Kidney tubule cell (primary cell): ENCODE results near the gene THAP12.
"Not testable (repeated sequence)": the region's sequence is repeated elsewhere in the genome, so short reads cannot be mapped to it uniquely, and the experiment has no call there.

Experiments
- DNase-seq: peaks from one replicate; pipeline ENCODE4 v3.0.0-alpha.2; 2018; ENCODE audit warnings: low spot score

Gene THAP12

DNA sequence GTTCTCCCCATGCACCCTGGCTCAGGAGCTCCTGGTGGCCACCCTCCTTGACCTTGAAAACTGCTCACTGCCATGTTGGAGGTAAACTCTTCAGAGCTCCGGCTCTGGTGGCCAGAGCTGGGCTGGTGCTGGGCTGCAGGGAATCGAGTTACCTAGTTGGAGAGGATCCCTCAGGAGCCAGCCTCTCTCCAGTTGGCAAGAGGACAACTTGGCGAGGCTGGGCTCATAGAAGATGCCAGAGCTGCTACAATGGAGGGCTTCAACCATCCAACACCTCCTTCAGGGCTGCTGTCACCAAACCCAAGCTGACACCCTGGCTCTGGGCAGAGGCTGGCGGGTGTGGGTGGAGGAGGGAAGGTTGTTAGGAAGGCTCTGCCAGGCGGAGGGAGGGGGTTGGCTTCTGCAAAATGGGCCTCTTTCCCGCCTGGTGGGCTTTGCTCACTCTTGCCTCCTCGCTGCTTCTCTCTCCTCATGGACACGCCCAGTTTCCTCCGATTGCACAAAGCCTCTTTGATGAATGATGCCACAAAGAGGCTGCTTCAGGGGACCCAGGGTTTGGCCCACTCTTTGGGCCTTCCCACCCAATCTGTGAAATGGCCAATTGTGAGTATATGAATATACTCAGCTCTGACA, 53.1 kb downstream of the THAP12 start:
- no peak for DNase-seq

DNA sequence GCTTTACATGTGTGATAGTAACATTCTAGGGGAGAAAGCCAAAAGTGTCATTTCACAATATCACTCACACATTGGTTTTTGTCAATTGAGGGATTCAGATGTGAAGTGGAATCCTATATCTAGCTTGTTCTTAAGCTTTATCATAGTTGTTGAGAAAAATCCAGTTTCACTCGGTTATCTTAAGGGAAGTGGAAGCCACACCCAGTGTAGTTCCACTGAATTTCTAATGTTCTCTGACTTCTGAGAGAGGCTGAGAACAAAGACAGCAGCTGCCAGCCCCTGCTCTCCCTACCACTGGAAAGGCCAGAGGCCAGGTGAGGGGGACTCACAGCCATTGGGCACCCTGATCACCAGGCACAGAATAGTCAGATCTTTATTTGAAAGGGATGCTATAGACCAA, 53.7 kb downstream of the THAP12 start:
- no peak for DNase-seq

DNA sequence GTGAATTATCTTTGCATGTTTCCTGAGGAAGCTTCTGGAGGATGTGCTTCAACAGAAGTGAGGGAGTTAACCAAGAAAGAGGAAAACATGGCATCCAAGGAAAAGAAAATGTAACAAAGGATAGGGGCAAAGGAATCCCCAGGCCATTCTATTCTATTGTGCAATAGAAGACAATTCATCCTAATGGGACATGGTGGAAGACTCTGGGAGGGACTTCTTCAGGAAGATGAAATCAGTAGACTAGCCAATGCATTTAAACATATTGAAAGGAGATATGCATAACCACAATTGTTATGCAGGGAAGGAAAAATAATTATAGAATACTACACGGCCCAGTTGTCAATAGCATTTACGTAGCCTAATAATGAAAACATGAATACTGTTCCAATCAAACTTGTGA, 55.7 kb downstream of the THAP12 start:
- no peak for DNase-seq

DNA sequence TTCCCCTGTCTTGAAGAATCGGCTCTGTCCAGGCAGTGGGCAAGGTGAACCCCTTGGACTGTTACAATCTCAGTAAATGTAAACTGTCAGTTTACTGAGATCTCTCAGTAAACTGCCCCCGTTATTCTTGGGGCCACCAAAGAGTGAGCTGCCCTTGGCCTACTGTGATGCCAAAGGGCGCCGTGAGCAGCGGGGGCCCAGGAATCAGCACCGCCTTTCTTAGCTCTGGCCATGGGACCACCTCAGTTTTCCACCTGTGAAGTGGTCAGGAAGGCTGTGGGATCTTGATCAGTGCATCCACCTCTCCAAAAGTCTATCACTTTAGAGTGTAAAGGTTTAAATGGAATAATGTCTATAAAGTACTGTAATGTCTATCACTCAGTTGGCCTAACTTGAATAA, 57.1 kb downstream of the THAP12 start:
- no peak for DNase-seq

DNA sequence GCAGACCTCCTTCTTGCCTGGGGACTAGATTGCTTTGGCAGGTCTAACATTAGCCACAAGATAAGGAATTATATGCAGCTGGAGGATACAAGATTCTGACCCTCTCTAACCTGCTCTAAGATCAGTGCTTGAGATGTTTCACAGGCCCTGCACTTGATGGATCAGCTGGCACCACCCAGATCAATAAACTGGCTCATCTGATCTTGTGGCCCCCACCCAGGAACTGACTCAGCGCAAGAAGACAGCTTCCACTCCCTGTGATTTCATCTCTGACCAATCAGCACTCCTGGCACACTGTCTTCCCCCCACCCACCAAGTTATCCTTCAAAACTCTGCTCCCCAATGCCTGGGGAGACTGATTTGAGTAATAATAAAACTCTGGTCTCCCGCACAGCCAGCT, 57.6 kb downstream of the THAP12 start:
- not testable (repeated sequence) for DNase-seq

DNA sequence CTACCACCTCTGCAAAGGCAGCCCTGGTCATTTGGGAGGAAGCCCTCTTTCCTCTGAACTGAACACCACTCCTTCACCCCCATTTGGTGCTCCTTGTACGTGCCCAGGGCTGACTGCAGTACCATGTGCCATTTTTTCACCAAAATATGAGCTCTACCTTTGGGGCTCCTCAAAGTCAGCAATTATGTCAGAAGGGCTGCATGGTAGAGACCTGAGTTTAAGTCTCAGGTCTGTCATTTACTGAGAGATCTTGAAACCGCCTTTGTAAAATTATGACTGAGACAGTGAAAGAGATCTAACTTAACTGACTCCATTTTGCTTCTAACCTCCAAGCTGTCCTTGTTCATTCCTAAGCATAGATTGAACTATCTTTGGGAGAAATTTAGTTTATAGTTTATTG, 58.0 kb downstream of the THAP12 start:
- no peak for DNase-seq

DNA sequence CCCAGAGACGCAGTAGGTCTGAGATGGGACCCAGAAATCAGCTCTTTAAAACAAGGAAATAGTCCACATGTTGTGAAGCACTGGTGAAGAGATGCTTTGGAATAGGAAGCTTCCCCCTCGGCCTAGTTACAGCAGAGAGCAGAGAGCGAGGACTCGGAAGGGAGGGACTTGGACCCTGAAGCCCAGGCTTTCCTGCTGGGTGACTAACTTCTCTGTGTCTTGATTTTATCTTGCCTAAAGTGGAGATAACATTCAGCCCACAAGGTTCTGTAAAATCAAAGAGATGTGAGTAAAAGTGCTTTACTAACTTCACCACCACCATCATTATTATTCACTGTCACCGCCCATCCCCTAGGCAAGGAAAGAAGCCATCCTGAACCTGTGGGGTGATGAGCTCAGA, 58.4 kb downstream of the THAP12 start:
- no peak for DNase-seq

DNA sequence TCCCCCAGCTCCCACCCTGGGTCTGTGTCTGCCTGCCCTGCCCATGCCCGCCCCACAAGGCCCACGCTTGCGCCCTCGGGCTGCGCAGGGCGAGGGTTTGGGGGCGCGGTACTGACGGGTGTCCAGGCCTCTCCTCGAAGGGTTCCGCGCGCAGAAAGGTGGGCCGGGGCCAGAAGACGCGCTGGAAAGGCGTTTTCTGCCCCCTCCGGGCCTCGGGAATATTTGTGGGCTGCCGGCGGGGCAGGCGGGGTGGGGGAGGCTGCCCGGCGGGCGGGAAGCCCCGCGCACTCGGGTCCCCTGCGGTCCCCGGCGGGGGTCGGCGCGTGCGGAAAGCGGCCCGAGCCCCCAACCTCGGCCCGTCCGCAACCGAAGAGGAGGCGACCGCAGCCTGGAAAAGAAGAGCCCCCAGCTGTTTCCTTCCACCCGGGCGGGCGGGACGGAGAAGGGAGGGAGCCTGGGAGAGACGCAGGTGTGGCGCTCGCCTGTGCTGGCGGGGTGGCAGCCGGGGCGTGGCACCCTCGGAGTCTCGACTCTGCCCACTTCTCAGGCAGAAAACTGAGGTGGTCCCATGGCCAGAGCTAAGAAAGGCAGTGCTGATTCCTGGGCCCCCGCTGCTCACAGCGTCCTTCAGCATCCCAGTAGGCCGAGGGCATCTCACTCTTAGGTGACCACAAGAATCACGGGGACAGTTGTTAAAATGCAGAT, 59.0 kb downstream of the THAP12 start:
- DNase-seq, result no peak

DNA sequence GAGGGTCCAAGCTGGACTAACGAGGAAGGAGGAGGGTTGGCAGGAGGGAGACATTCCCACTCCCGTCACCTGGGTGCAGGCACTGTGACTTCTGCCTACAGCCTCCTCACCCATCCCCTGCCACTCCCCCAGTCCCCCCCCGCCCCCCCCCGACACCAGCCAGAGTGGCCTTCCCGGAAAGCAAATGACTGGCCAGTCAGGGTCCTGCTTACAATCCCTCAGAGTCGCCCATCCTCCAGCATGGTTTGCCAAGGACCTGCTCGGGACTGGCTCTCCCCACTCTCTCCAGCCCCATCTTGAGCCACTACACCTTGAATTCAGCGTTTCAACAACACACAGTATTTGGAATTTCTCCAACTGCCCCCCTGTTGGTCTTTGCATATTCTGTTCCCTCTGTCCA, 59.6 kb downstream of the THAP12 start:
- DNase-seq, result no peak

DNA sequence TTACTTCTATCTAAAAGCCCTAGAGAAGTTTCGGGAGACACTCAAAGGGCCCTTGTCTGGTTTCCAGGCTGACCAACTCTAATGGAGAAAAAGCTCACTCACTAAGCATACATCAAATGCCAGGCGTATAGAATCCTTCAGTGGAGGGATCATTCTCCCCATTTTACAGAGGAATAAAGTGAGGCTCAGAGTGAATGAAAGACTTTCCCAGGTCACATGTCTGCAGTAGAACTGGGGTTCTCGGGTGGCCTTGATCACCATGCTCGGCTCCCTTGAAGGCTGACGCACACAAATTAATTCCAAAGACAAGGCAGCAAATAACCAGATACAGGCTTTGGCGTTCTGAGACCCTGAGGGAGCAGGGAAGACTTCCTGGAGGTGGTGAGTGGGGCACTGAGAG, 60.0 kb downstream of the THAP12 start:
- no peak for DNase-seq

DNA sequence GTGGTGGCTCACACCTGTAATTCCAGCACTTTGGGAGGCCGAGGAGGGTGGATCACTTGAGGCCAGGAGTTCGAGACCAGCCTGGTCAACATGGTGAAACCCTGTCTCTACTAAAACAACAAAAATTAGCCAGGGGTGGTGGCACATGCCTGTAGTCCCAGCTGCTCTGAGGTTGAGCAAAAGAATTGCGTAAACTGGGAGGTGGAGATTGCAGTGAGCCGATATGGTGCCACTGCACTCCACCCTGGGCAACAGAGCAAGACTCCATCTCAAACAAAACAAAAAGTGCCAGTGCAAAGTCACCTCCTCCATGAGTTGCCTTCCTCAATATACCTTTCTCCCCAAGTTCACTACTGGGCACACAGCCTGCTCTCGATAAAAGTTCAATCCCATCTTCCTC, 61.1 kb downstream of the THAP12 start:
- not testable (repeated sequence) for DNase-seq

DNA sequence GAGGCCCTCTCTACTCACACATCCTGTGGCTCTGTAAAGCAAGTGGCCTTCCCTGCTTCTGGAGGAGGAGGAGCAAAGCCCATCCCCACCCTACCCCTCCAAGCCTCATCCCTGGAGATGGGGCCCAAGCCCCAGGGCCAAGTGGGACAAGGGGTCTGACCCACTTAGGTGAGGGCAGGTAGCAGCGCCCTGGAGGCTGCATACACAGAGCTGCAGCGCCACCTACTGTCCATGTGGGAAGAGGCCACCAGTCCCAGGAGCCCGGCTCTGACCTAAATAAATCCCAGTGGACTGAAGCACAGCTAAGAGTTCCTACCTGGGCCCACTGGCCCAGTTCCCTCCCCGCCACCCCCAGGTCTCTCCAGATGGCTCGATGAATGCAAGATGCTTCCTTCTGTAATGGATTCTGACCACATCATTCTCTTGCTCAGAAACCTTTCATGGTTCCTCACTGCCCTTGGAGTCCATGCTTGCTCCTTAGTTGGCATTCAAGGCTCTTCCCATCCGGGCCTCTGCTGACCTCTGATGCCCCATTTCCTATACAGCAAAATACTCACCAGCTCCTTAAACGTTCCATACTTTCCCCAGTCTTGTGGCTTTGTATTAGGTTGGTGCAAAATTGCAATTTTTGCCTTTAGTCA, 62.1 kb downstream of the THAP12 start:
- peak; percentile 74 for DNase-seq

DNA sequence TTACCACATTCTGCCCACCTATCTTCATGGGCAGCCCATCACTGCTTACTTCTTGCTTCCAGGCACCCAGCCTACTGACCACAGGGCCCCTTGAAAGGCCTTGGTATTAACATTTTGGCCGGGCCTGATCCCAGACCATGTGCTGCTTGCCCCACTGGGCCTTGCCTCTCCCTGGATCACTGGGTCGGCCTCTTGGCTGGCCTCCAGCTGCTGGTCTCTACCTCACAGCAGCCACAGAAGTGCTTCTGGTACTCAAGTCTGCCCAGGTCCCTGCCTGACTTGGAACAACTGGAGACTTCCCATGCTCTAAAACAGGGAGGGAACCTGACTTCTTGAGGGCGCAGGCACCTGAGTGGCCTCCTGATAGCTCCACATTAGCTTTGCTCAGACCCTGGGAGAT, 63.6 kb downstream of the THAP12 start:
- no peak for DNase-seq

DNA sequence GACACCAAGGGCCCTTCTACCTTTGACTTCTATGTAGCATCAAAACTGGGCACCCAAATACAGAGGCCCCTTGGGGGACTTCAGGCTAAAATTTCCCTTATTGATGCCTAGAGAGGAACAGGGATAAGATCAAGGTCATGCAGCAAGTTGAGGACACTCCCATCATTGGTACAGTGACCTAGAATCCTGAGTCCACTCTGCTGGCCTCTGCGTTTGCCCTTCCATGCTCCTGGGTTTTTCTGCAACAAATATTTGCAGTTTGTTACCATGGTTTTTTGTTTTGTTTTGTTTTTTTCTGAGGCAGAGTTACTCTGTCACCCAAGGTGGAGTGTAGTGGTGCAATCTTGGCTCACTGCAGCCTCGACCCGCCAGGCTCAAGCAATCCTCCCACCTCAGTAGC, 64.2 kb downstream of the THAP12 start:
- DNase-seq, result no peak

DNA sequence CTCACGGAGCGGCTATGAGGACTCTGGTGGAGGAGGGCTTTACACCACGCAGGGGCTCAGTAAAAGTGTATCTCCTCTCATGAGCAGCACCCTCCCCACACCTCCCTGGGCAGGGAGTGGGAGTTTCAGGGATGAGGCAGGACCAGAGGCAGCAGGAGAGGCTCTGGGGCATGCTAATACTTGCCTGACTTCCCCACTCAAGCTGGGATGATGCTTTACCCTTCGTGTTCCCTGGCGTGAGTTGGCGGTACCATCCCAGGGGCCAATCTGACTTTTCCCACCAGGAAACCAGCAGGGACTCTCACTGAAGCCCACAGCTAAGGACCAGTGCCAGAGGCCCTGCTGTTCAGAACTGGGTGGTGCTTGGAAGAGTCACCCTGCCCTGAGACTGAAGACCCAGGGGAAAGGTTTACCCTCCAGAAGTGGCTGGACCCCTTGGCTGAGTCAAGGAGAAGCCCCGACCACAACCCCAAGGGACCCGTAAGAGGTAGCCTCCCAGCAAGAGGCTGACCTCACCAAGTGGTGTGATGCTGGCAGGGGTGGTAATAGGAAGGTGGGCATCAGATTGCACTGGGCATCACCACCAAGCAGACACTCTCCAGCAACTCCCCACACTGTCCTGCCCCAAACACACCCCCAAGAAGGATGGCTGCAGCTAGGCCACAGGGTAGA, 65.6 kb downstream of the THAP12 start:
- no peak for DNase-seq

DNA sequence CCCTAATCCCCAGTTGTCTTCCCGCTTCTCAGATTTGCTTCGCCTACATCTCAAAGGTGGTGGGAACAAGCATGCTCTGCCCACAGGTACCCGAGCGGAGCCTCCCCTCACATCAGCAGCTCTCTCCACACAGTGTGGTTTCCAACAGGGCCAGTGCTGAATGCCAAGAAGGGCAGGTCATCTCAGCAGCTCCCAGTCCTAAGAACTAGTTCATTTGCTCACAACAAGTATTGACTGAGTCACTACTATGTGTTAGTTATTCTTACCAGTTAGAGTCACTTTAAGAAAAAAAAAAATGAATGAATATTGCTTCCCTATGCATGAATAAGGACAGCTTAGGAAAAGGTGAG, 66.2 kb downstream of the THAP12 start:
- peak; percentile 70 for DNase-seq

DNA sequence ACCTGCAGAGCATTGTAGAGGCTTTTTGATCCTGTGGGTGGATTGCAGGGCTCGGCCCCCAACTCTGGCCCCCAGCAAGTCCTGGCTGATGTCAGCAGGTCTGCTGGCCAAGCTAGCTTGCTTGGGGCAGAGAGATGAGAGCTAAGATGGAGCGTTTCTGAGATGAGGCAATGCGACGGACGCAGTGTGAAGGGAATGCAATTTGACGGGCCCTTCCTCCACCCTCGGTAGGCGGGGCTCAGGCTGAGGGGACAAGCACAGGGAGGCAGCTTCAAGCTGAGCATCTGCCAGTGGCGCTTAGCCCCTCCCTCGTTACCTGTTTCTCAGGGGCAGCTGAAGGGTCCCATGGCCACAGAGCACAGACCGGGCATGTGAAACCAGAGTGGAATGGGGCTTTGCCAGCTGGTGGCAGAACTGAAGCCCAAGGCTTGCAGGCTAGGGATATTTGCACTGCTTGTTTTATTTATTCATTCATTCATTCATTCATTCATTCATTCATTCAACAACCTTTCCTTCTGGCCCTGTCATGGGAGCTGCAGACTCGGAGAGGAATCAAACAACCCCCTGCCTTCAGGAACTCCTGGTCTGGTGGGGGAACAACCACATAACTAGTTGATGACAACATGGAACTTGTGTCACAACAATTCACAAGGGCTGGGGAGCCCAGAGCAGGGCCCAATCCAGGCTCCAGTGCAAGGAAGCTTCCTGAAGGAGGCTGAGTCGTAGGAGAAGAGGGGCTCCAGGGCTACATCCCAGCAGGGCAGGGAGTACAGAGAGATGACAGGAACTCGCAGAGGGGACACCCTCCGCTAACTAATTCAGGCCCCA, 66.8 kb downstream of the THAP12 start:
- no peak for DNase-seq

DNA sequence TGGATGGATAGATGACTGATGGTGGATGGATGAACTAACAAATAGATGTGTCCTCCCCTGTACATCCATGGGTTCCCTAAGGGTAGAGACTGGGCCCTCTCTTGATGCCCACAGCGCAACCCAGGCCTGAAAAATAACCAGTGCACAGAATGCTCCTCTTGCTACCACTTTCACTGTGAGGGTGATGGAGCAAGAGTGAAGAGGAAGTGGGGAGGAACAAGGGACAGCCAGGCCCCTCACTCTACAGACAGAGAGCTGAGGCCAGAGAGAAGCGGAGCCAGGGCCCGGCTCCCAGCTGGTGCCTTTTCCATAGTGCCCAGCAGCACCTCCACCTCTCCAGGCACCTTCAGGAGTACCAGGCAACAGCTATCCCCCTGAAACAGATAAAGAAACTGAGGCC, 67.7 kb downstream of the THAP12 start:
- DNase-seq, result no peak

DNA sequence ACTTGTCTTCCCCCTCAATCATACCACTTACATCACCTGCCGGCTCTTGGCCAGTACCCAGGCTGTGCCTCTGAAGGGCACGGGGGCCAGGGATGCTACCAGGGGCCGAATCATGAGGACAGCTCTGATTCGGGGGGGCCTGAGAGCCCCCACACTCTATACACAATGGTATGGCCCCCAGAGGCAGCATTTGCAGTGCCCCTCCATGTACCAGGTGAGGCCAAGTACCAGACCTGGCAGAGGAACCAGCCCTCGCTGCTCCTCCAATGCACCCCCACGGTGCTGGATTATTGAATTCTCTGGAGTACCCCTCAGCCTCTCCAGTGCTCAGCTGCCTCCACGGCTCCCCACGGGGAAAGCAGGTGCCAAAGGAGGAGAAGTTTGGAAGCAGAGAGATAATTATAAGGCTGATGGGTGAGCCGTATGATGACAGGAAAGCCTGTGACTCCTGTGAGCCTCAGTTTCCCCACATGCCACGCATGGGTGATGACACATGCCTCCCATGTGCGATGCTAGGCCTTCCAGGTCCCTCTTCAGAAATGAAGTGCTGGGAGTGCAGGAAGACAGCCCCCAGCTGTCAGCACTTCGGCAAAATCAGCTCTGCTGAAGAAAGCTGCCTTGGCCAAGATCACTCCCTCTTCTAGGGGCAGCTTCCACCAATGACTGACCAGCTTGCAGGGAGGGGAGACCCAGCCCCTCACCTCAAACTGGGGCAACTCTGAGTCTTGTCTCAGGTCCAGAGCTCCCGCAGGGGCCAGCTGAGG, 69.9 kb downstream of the THAP12 start:
- no peak for DNase-seq

DNA sequence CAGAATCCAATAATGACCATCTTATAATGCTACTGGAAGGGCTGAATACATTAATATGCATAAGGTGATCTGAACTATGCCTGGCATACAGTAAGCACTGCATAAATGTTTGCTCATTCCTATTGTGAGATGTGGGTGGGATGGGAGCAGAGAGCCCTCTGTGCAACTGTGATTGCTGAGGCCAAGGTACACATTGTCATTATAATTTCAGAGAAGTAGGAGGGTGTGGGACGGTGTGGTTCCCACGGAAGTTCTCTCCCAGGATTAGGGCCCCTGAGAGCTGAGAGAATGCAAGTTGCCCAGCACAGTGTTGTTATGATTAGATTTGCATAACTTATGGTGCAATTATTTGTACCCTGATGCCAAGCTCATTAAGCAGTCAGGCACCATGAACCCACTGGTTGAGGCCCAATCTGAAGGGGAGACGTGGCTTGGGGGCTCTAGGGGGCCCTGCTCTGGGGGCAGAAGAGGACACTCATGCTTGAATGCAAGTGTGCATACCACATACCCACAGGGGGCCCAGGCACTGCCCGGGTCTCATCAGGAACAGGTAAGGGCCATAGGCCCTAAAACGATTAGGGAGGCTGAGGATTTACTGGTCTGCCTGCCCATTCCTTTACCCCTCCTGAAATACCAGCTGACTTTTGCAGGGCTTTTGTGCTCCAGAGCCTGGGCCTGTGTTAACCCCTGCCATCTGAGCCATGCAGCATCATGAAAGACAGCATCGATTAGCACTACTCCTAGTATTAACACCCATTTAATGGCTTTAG, 72.8 kb downstream of the THAP12 start:
- no peak for DNase-seq

DNA sequence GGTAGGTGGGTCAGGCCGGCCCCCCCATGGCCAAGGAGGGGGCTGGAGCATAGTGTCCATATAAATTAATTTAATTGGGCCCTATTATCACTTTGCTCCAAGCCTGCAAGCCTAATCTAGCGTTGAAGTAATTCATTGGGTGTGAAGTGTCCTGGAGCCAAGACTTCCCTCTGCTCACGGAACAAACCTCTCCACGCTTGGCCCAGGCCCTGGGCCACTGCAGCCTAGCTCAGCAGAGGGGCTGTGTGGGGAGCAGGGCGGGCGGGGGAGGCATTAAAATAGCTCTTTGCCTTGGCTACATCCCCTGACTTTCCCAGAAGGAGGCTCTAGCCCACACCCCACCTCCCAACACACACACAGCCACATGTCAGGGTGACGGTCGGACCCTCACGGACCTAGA, 73.5 kb downstream of the THAP12 start:
- DNase-seq, result no peak
